Neuronal stem cell (in vitro differentiated cells): ENCODE results near the gene DPP6.
"Not testable (repeated sequence)": the region's sequence is repeated elsewhere in the genome, so short reads cannot be mapped to it uniquely, and the experiment has no call there.

Experiments used
- DNase-seq: peaks from one replicate; pipeline ENCODE4 v3.0.0-alpha.2; 2013; ENCODE audit warnings: low spot score
- H2AFZ ChIP-seq: one replicate; pipeline ENCODE4 v1.6.1; 2013; ENCODE audit warnings: mild to moderate bottlenecking, low read length, inconsistent platforms
- H2AK5ac ChIP-seq: 2 replicates; pipeline ENCODE4 v1.6.1; 2013; ENCODE audit warnings: low read depth, mild to moderate bottlenecking, inconsistent platforms, low read length, moderate library complexity, mixed read lengths
- H2BK120ac ChIP-seq: 2 replicates; pipeline ENCODE4 v1.6.1; 2013; ENCODE audit warnings: low read depth, mild to moderate bottlenecking, inconsistent platforms, low read length, moderate library complexity, mixed read lengths
- H2BK12ac ChIP-seq: one replicate; pipeline ENCODE4 v1.6.1; 2013; ENCODE audit warnings: low read length, inconsistent platforms
- H2BK15ac ChIP-seq: 2 replicates; pipeline ENCODE4 v1.6.1; 2013; ENCODE audit warnings: mild to moderate bottlenecking, low read length, inconsistent platforms, mixed read lengths
- H2BK5ac ChIP-seq: one replicate; pipeline ENCODE4 v1.6.1; 2013; ENCODE audit warnings: inconsistent platforms, mild to moderate bottlenecking, low read length, moderate library complexity
- H3K14ac ChIP-seq: one replicate; pipeline ENCODE4 v1.6.1; 2013; ENCODE audit warnings: low read length, inconsistent platforms
- H3K18ac ChIP-seq: 2 replicates; pipeline ENCODE4 v1.6.1; 2013; ENCODE audit warnings: low read length, inconsistent platforms
- H3K23ac ChIP-seq: 2 replicates; pipeline ENCODE4 v1.6.1; 2013; ENCODE audit warnings: low read depth, mild to moderate bottlenecking, mixed read lengths, low read length, inconsistent platforms; ENCODE audit not compliant: poor library complexity
- H3K27ac ChIP-seq: replicated peaks from 3 replicates; pipeline ENCODE4 v1.5.1; 2013; ENCODE audit warnings: low read length, inconsistent platforms
- H3K27me3 ChIP-seq, 3 experiments: 2 replicates each; pipeline ENCODE4 v1.6.1; 2013; ENCODE audit warnings: low read length in 3 of 3, mild to moderate bottlenecking in 2 of 3, inconsistent platforms in 1 of 3, low read depth in 1 of 3, mixed read lengths in 1 of 3, moderate library complexity in 1 of 3; ENCODE audit not compliant: control insufficient read depth in 3 of 3, insufficient read depth in 3 of 3
- H3K36me3 ChIP-seq, 2 donors: replicated peaks in 1 of 2; 2 replicates each; pipeline ENCODE4 v1.6.1; 2013; ENCODE audit warnings: low read length in 2 of 2; ENCODE audit not compliant: control insufficient read depth in 2 of 2, insufficient read depth in 2 of 2
- H3K4ac ChIP-seq: 2 replicates; pipeline ENCODE4 v1.6.1; 2013; ENCODE audit warnings: inconsistent platforms, mild to moderate bottlenecking, low read length, moderate library complexity
- H3K4me1 ChIP-seq, 2 donors: 1 replicate in 1 of 2; 2 replicates in 1 of 2; pipeline ENCODE4 v1.6.1; 2013; ENCODE audit warnings: low read length in 2 of 2, low read depth in 1 of 2; ENCODE audit not compliant: control insufficient read depth in 2 of 2, insufficient read depth in 1 of 2
- H3K4me2 ChIP-seq: one replicate; pipeline ENCODE4 v1.6.1; 2013; ENCODE audit warnings: mild to moderate bottlenecking, low read length, inconsistent platforms; ENCODE audit not compliant: insufficient read depth, poor library complexity, severe bottlenecking
- H3K4me3 ChIP-seq, 2 donors: 2 replicates each; pipeline ENCODE4 v1.5.1; 2013; ENCODE audit warnings: low read length in 2 of 2, mild to moderate bottlenecking in 2 of 2, inconsistent platforms in 1 of 2, moderate library complexity in 1 of 2
- H3K79me1 ChIP-seq: one replicate; pipeline ENCODE4 v1.6.1; 2013; ENCODE audit warnings: low read depth, mild to moderate bottlenecking, inconsistent platforms, low read length, moderate library complexity
- H3K9ac ChIP-seq: one replicate; pipeline ENCODE4 v1.6.1; 2013; ENCODE audit warnings: mild to moderate bottlenecking, low read depth, low read length, inconsistent platforms; ENCODE audit not compliant: poor library complexity
- H3K9me3 ChIP-seq, 2 donors: replicated peaks in 1 of 2; 2 replicates each; pipeline versions ENCODE3 to v1.6.1; 2013; ENCODE audit warnings: low read length in 2 of 2, mild to moderate bottlenecking in 2 of 2, inconsistent platforms in 1 of 2, low read depth in 1 of 2, mixed read lengths in 1 of 2, moderate library complexity in 1 of 2; ENCODE audit not compliant: control insufficient read depth in 2 of 2, insufficient read depth in 1 of 2
- H4K8ac ChIP-seq: one replicate; pipeline ENCODE4 v1.6.1; 2013; ENCODE audit warnings: low read depth, mild to moderate bottlenecking, inconsistent platforms, low read length, moderate library complexity
- H4K91ac ChIP-seq: one replicate; pipeline ENCODE4 v1.6.1; 2013; ENCODE audit warnings: low read length, low read depth, mild to moderate bottlenecking, inconsistent platforms; ENCODE audit not compliant: poor library complexity
- WGBS, 2 donors: extraction: QIAGEN DNeasy Blood & Tissue Kit; methylation state at CpG; one replicate each; pipeline ENCODE4 v1.1.7; 2013; ENCODE audit warnings: missing lambda C conversion rate in 2 of 2, mixed read lengths in 1 of 2; ENCODE audit not compliant: insufficient read length in 2 of 2, insufficient replicate concordance in 1 of 2; ENCODE audit errors: extremely low coverage in 2 of 2; 5-methylcytosine and 5-hydroxymethylcytosine counted together

Gene DPP6

GRCh38 chr7:154151306-154151705, 99.1 kb downstream of the DPP6 start:
- no CpG with 5 or more reads among the region's 11 CpGs for WGBS, 2 donors

GRCh38 chr7:154155928-154156327, 103.7 kb downstream of the DPP6 start:
- H3K18ac ChIP-seq, H3K4me3 ChIP-seq, H2BK12ac ChIP-seq, H3K4me2 ChIP-seq, H3K23ac ChIP-seq, H2AK5ac ChIP-seq, H3K27me3 ChIP-seq, H3K4me1 ChIP-seq, H2AFZ ChIP-seq, H2BK5ac ChIP-seq, H4K8ac ChIP-seq, H3K9me3 ChIP-seq, H3K14ac ChIP-seq, H3K4ac ChIP-seq, DNase-seq, H4K91ac ChIP-seq, H2BK15ac ChIP-seq, H3K27ac ChIP-seq, H3K79me1 ChIP-seq, H3K36me3 ChIP-seq, H2BK120ac ChIP-seq, H3K9ac ChIP-seq: not testable (repeated sequence)
- no CpG with 5 or more reads among the region's 3 CpGs for WGBS, 2 donors

More at GRCh38 chr7:154151306-154151705, 99.1 kb downstream of the DPP6 start:
- H4K91ac ChIP-seq, H3K27ac ChIP-seq, H2BK120ac ChIP-seq, H2BK15ac ChIP-seq, H3K36me3 ChIP-seq, H2BK12ac ChIP-seq, H3K9me3 ChIP-seq, H3K18ac ChIP-seq, H4K8ac ChIP-seq, H3K4ac ChIP-seq, H2BK5ac ChIP-seq, H3K79me1 ChIP-seq, H3K14ac ChIP-seq, H3K4me1 ChIP-seq, H3K27me3 ChIP-seq, DNase-seq, H2AK5ac ChIP-seq, H3K4me2 ChIP-seq, H2AFZ ChIP-seq: not testable (repeated sequence)
- peak overlapping the region; percentile 60 for H3K23ac ChIP-seq
- peak overlapping the region; percentile 45 for H3K9ac ChIP-seq
- peak overlapping the region in 1 of 2 donors; percentile 46 for H3K4me3 ChIP-seq

- H3K4me2 ChIP-seq, H3K9ac ChIP-seq, H2BK120ac ChIP-seq, H2BK15ac ChIP-seq, H3K36me3 ChIP-seq, H3K18ac ChIP-seq, DNase-seq, H2AK5ac ChIP-seq, H3K4me1 ChIP-seq, H3K23ac ChIP-seq, H2BK5ac ChIP-seq, H4K8ac ChIP-seq, H3K9me3 ChIP-seq, H3K4me3 ChIP-seq, H3K79me1 ChIP-seq, H2BK12ac ChIP-seq, H3K14ac ChIP-seq, H4K91ac ChIP-seq, H3K4ac ChIP-seq, H2AFZ ChIP-seq, H3K27ac ChIP-seq, H3K27me3 ChIP-seq: not testable (repeated sequence)
- no CpG with 5 or more reads among the region's 6 CpGs for WGBS, 2 donors
Observed at GRCh38 chr7:154162921-154163320, 110.7 kb downstream of the DPP6 start.

GRCh38 chr7:154163642-154164041, 111.4 kb downstream of the DPP6 start:
- not testable (repeated sequence) for H3K9me3 ChIP-seq, H3K4me1 ChIP-seq, H3K27ac ChIP-seq, H3K4ac ChIP-seq, H2AK5ac ChIP-seq, H3K18ac ChIP-seq, H2BK15ac ChIP-seq, H3K27me3 ChIP-seq, H4K8ac ChIP-seq, H3K36me3 ChIP-seq, H2AFZ ChIP-seq, H3K9ac ChIP-seq, H3K23ac ChIP-seq, H2BK5ac ChIP-seq, DNase-seq, H3K4me3 ChIP-seq, H4K91ac ChIP-seq, H3K79me1 ChIP-seq, H2BK120ac ChIP-seq, H3K4me2 ChIP-seq, H3K14ac ChIP-seq, H2BK12ac ChIP-seq
- no CpG with 5 or more reads among the region's 3 CpGs for WGBS, 2 donors
